KMS-11 (cell line): ENCODE results near the gene NKD1.

Experiments
- H2AFZ ChIP-seq: fragments of 200-600 bp; sonication (generic); 2 replicates; pipeline ENCODE4 v1.6.1; 2016; ENCODE audit warnings: antibody characterized with exemption, mixed run types, low read depth
- H3K27ac ChIP-seq: fragments of 200-600 bp; sonication (generic); 2 replicates; pipeline ENCODE4 v1.6.1; 2016; ENCODE audit warnings: mild to moderate bottlenecking, mixed run types
- H3K27me3 ChIP-seq: fragments of 200-600 bp; sonication (generic); 2 replicates; pipeline ENCODE4 v1.6.1; 2017; ENCODE audit warnings: mild to moderate bottlenecking, low read depth, mixed run types, moderate library complexity; ENCODE audit not compliant: insufficient read depth
- H3K36me3 ChIP-seq: fragments of 200-600 bp; sonication (generic); 2 replicates; pipeline ENCODE4 v1.6.1; 2017; ENCODE audit warnings: mild to moderate bottlenecking, mixed run types; ENCODE audit not compliant: insufficient read depth
- H3K4me1 ChIP-seq: fragments of 200-600 bp; sonication (generic); 2 replicates; pipeline ENCODE4 v1.6.1; 2016; ENCODE audit warnings: mild to moderate bottlenecking, low read depth, mixed run types; ENCODE audit not compliant: poor library complexity, severe bottlenecking
- H3K4me2 ChIP-seq: fragments of 200-600 bp; sonication (generic); 2 replicates; pipeline ENCODE4 v1.7.0; 2016; ENCODE audit warnings: mild to moderate bottlenecking, mixed run types
- H3K4me3 ChIP-seq: fragments of 200-600 bp; sonication (generic); IDR thresholded peaks from 2 replicates; pipeline ENCODE4 v1.6.1; 2017; ENCODE audit warnings: low read depth, low read length, mixed read lengths; ENCODE audit not compliant: insufficient read depth
- H3K79me2 ChIP-seq: fragments of 200-600 bp; sonication (generic); 2 replicates; pipeline ENCODE4 v1.6.1; 2016; ENCODE audit warnings: low read depth, mixed run types; ENCODE audit not compliant: insufficient read depth
- H3K9ac ChIP-seq: fragments of 200-600 bp; sonication (generic); 2 replicates; pipeline ENCODE4 v1.6.1; 2016; ENCODE audit warnings: mild to moderate bottlenecking, mixed run types
- H4K20me1 ChIP-seq: fragments of 200-600 bp; sonication (generic); 2 replicates; pipeline ENCODE4 v1.6.1; 2016; ENCODE audit warnings: mild to moderate bottlenecking, mixed run types; ENCODE audit not compliant: insufficient read depth
- TF ChIP-seq, protein P1 (sequence below): fragments of 200-600 bp; sonication (generic); conservative IDR thresholded peaks from 2 replicates; pipeline ENCODE4 v1.6.1; 2017; ENCODE audit warnings: low read depth, mild to moderate bottlenecking, antibody characterized with exemption, low read length, moderate library complexity, mixed read lengths

NKD1 gene

DNA sequence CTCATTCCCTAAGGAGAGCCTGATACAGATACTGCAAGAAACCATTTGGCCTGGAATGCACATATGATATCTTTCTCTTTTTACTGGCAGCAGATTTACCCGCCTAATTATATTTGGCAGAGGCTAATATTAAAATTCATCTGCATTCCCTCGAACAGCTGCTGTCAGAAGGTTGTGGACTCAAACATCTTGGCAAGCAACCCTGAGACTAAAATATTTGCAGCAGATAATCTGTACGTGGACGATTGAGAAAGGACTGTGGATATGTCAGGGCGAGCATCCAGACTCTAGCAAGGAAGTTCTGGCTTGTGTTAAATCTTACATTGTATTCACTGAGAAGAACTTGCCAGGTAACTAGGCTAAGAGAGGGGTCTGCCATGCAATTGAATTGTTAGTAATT is 67.7 kb downstream of the NKD1 start:
- Histone ChIP-seq H2AFZ (no peak overlapping the region), H4K20me1 (no peaks in the 10 kb centered on the region), H3K4me2 (no peak overlapping the region), H3K27ac (no peak overlapping the region), H3K4me3 (no peak overlapping the region), H3K27me3 (no peaks in the 10 kb centered on the region), H3K9ac (no peak overlapping the region), H3K4me1 (no peaks in the 10 kb centered on the region), H3K36me3 (no peaks in the 10 kb centered on the region), H3K79me2 (no peaks in the 10 kb centered on the region)
- TF ChIP-seq, protein P1, sequence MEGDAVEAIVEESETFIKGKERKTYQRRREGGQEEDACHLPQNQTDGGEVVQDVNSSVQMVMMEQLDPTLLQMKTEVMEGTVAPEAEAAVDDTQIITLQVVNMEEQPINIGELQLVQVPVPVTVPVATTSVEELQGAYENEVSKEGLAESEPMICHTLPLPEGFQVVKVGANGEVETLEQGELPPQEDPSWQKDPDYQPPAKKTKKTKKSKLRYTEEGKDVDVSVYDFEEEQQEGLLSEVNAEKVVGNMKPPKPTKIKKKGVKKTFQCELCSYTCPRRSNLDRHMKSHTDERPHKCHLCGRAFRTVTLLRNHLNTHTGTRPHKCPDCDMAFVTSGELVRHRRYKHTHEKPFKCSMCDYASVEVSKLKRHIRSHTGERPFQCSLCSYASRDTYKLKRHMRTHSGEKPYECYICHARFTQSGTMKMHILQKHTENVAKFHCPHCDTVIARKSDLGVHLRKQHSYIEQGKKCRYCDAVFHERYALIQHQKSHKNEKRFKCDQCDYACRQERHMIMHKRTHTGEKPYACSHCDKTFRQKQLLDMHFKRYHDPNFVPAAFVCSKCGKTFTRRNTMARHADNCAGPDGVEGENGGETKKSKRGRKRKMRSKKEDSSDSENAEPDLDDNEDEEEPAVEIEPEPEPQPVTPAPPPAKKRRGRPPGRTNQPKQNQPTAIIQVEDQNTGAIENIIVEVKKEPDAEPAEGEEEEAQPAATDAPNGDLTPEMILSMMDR, result no peak

DNA sequence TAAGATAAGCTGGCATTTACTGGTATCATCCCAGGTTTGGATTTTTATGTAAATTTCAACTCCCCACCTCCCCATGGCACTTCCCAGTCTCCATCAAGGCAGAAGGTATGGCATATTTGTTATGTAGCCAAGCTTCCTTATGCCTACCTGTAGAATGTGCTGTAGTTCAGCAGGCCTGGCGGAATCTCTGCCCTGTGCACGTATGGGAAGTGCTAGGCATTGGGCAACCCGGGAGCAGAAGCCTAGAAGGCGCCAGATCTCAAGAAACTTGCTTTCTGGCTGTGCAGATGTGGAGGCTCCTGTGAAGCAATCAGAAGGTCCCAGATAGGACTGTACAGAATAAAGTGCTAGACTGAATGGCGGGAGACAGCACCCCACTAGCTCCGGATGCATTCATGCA is 68.2 kb downstream of the NKD1 start:
- no peak overlapping the region for H2AFZ ChIP-seq
- no peaks in the 10 kb centered on the region for H3K27me3 ChIP-seq
- TF ChIP-seq, protein P1, result no peak
- no peaks in the 10 kb centered on the region for H4K20me1 ChIP-seq
- H3K4me2 ChIP-seq, result no peak overlapping the region
- H3K4me1 ChIP-seq, result no peaks in the 10 kb centered on the region
- no peak overlapping the region for H3K4me3 ChIP-seq
- no peak overlapping the region for H3K9ac ChIP-seq
- H3K27ac ChIP-seq, result no peak overlapping the region
- H3K79me2 ChIP-seq, result no peaks in the 10 kb centered on the region
- H3K36me3 ChIP-seq, result no peaks in the 10 kb centered on the region

DNA sequence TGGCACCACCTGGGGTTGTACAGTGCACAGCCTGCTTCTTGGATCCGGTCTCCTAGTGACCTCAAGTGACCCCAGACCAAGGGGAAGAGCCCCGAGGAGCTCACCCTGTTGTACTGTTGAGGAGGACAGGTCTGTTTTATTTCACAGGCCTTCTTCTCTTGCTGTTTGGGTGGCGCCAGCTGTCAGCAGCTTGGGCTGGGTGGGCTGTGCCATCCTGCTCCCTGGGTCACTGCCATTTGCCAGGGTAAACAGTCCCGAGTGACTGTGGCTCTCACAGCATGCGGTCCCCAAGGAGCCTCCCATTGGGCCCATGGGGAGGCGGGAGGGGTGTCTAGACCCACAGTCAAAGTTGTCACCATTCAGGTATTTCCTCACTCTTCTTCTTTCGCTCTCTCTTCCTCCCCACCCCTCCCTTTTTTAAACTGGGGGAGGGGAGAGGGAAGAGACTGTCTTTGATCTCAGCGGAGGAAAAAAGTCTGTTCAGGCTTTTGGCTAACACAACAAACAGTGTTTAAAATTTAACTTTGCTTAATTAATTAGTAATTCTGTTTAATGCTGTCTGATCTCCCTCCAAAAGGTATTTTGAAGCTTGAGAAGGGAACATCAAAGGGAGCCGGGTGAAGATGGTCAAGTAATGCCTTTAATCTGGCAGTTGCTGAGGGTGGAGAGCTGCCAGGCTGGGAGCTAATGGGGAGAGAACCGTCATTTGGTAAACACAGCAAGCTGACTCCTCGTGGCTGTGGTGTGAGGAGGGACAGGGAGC is 68.9 kb downstream of the NKD1 start:
- no peak overlapping the region for H3K27ac ChIP-seq
- H3K27me3 ChIP-seq, result no peaks in the 10 kb centered on the region
- no peaks in the 10 kb centered on the region for H4K20me1 ChIP-seq
- no peak overlapping the region for H2AFZ ChIP-seq
- H3K9ac ChIP-seq, result no peak overlapping the region
- TF ChIP-seq, protein P1, result no peak
- H3K79me2 ChIP-seq, result no peaks in the 10 kb centered on the region
- no peaks in the 10 kb centered on the region for H3K4me1 ChIP-seq
- no peak overlapping the region for H3K4me3 ChIP-seq
- H3K4me2 ChIP-seq, result no peak overlapping the region
- H3K36me3 ChIP-seq, result no peaks in the 10 kb centered on the region

DNA sequence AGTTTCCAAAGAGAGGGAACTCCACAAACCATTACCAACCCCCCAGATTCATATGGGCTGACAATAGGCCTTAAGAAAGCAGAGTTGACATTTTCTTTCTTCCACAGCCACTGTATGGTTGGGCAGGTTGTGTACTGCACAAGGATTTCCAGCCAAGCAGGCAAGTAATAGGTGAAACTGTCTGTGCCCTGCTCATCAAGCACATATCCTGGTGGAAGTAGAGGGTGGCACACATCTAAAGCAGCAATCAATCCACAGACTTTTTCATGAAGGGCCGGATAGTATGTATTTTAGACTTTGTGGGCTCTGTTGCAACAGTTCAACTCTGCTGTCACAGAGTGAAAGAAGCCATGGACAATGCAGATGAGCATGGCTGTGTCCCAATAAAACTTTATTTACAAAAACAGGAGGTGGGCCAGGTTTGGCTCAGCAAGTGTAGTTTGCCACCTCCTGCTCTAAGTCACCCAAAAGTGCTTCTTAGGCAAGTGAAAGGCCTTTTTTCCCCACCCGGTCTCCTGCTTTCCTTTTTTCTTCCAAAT is 69.5 kb downstream of the NKD1 start:
- Histone ChIP-seq H3K4me1 (no peaks in the 10 kb centered on the region), H3K27me3 (no peaks in the 10 kb centered on the region), H4K20me1 (no peaks in the 10 kb centered on the region), H3K4me3 (no peak overlapping the region), H3K36me3 (no peaks in the 10 kb centered on the region), H3K79me2 (no peaks in the 10 kb centered on the region), H3K27ac (no peak overlapping the region), H2AFZ (no peak overlapping the region), H3K4me2 (no peak overlapping the region), H3K9ac (no peak overlapping the region)
- TF ChIP-seq, protein P1, result no peak
